GM18517 (cell line): ENCODE measurements around the gene MAGEB1.

Source experiments
- ATAC-seq: cut with Tn5 transposase; IDR thresholded peaks from one replicate; pipeline ENCODE4 v1.9.1; 2021; ENCODE audit warnings: mild to moderate bottlenecking, moderate library complexity; ENCODE audit not compliant: unreplicated experiment

The MAGEB1 gene

GRCh38 chrX:30246769-30247489 lies at the start of gene MAGEB1:
Gene MAGEB1, plus strand, starts transcription at chrX:30247146. Its CDS starts 3,348 bp downstream, at chrX:30250494.
- ATAC-seq = no peak

GRCh38 chrX:30212172-30212571 lies 34.8 kb upstream of the MAGEB1 start:
- ATAC-seq = no peak

- no peak for ATAC-seq
Observed at GRCh38 chrX:30215357-30215843, 31.5 kb upstream of the MAGEB1 start, which contains the start of gene MAGEB2. Gene MAGEB2, plus strand, starts transcription at chrX:30215563. Its CDS starts 3,018 bp downstream, at chrX:30218581.

GRCh38 chrX:30217465-30217864 lies 29.5 kb upstream of the MAGEB1 start:
- no peak for ATAC-seq

- no peak for ATAC-seq
Observed at GRCh38 chrX:30219372-30219771, 27.6 kb upstream of the MAGEB1 start.

- no peak for ATAC-seq
Observed at GRCh38 chrX:30220661-30221060, 26.3 kb upstream of the MAGEB1 start.

- ATAC-seq = no peak
Observed at GRCh38 chrX:30224536-30224935, 22.4 kb upstream of the MAGEB1 start.

- no peak for ATAC-seq
Observed at GRCh38 chrX:30228526-30228925, 18.4 kb upstream of the MAGEB1 start.

- ATAC-seq = no peak
Observed at GRCh38 chrX:30230395-30230794, 16.6 kb upstream of the MAGEB1 start, which contains the start of gene MAGEB3. Gene MAGEB3, plus strand, starts transcription at chrX:30230657. Its CDS starts 5,268 bp downstream, at chrX:30235925.

GRCh38 chrX:30241724-30242415 lies 5.1 kb upstream of the MAGEB1 start, which contains the start of gene MAGEB4:
Gene MAGEB4, plus strand, starts transcription at chrX:30242000. Its CDS starts 136 bp downstream, at chrX:30242136.
- ATAC-seq = no peak

GRCh38 chrX:30248854-30249253 lies 1.9 kb downstream of the MAGEB1 start:
- ATAC-seq = no peak

- ATAC-seq = no peak
Observed at GRCh38 chrX:30253257-30253656, 6.3 kb downstream of the MAGEB1 start.

- ATAC-seq = no peak
Observed at GRCh38 chrX:30259927-30260326, 13.0 kb downstream of the MAGEB1 start.

- ATAC-seq = no peak
Observed at GRCh38 chrX:30261012-30261411, 14.1 kb downstream of the MAGEB1 start.

GRCh38 chrX:30262763-30263162 lies 15.8 kb downstream of the MAGEB1 start:
- no peak for ATAC-seq

GRCh38 chrX:30270639-30271038 lies 23.7 kb downstream of the MAGEB1 start:
- no peak for ATAC-seq

GRCh38 chrX:30275498-30275897 lies 28.6 kb downstream of the MAGEB1 start:
- no peak for ATAC-seq

GRCh38 chrX:30278365-30278764 lies 31.4 kb downstream of the MAGEB1 start:
- no peak for ATAC-seq

GRCh38 chrX:30280428-30280827 lies 33.5 kb downstream of the MAGEB1 start:
- ATAC-seq = no peak

- no peak for ATAC-seq
Observed at GRCh38 chrX:30282527-30282926, 35.6 kb downstream of the MAGEB1 start.

GRCh38 chrX:30283456-30284200 lies 36.7 kb downstream of the MAGEB1 start:
- ATAC-seq = no peak
